Hepatocyte (in vitro differentiated cells): ENCODE measurements around the gene STXBP6. TPM values are rescaled to one million over a fixed set of nuclear protein-coding genes. Genes with fewer than 3 reads are reported as not detected.

Experiments used
- DNase-seq: peaks from one replicate; pipeline ENCODE4 v3.0.0-alpha.2; 2016; ENCODE audit warnings: low spot score
- H2AFZ ChIP-seq: fragments of 200-600 bp; sonication (generic); 2 replicates; pipeline ENCODE4 v1.6.0; 2016; ENCODE audit warnings: antibody characterized with exemption, mild to moderate bottlenecking
- H3K27ac ChIP-seq: fragments of 200-600 bp; sonication (generic); 2 replicates; pipeline ENCODE4 v1.5.1; 2016; ENCODE audit warnings: mild to moderate bottlenecking
- H3K27me3 ChIP-seq: fragments of 200-600 bp; sonication (generic); 2 replicates; pipeline ENCODE4 v1.6.1; 2016
- H3K36me3 ChIP-seq: fragments of 200-600 bp; sonication (generic); replicated peaks from 2 replicates; pipeline ENCODE4 v1.5.1; 2016; ENCODE audit warnings: low read depth; ENCODE audit not compliant: insufficient read depth
- H3K4me1 ChIP-seq: fragments of 200-600 bp; sonication (generic); 2 replicates; pipeline ENCODE4 v1.5.1; 2016; ENCODE audit warnings: mild to moderate bottlenecking, moderate library complexity; ENCODE audit not compliant: insufficient read depth
- H3K4me2 ChIP-seq: fragments of 200-600 bp; sonication (generic); 2 replicates; pipeline ENCODE4 v1.6.0; 2016
- H3K4me3 ChIP-seq: fragments of 200-600 bp; sonication (generic); 2 replicates; pipeline ENCODE4 v1.5.1; 2016; ENCODE audit warnings: mild to moderate bottlenecking
- H3K79me2 ChIP-seq: fragments of 200-600 bp; sonication (generic); 2 replicates; pipeline ENCODE4 v1.6.0; 2017; ENCODE audit warnings: mild to moderate bottlenecking
- H3K9me2 ChIP-seq: fragments of 200-600 bp; sonication (generic); replicated peaks from 2 replicates; pipeline ENCODE4 v1.6.0; 2017; ENCODE audit warnings: mild to moderate bottlenecking; ENCODE audit not compliant: insufficient read depth
- H3K9me3 ChIP-seq: fragments of 200-600 bp; sonication (generic); 2 replicates; pipeline ENCODE4 v1.5.1; 2016; ENCODE audit warnings: low read depth, mild to moderate bottlenecking
- H4K20me1 ChIP-seq: fragments of 200-600 bp; sonication (generic); 2 replicates; pipeline ENCODE4 v1.6.0; 2016; ENCODE audit warnings: mild to moderate bottlenecking; ENCODE audit not compliant: insufficient read depth, poor library complexity, severe bottlenecking
- EZH2 ChIP-seq: fragments of 200-600 bp; sonication (generic); IDR thresholded peaks from 2 replicates; pipeline ENCODE4 v1.6.1; 2016; ENCODE audit warnings: antibody characterized with exemption, mild to moderate bottlenecking, borderline replicate concordance
- EZH2phosphoT487 ChIP-seq: fragments of 200-600 bp; sonication (generic); IDR thresholded peaks from one replicate; pipeline ENCODE4 v1.6.1; 2018; ENCODE audit warnings: antibody characterized with exemption, mild to moderate bottlenecking, low read depth, moderate library complexity; ENCODE audit not compliant: unreplicated experiment, severe bottlenecking
- WGBS: methylation state at CpG from one replicate; pipeline ENCODE4 v1.1.6; 2016; ENCODE audit warnings: low lambda C conversion rate; ENCODE audit errors: missing lambda C conversion rate; 5-methylcytosine and 5-hydroxymethylcytosine counted together
- polyA plus RNA-seq: library from polyadenylated mRNA; unstranded; fragments of >200 nt; fragmentation: Nextera tagmentation; extraction: Ambion mirVana; gene quantifications from 2 replicates; pipeline ENCODE4 v1.2.1, GENCODE V29; 2016
- total RNA-seq: library from RNA; depleted of rRNA; stranded (reverse); fragments of >200 nt; gene quantifications from 2 replicates; pipeline ENCODE4 v1.2.3, GENCODE V29; 2014
- TF ChIP-seq, protein P1 (sequence below): fragments of 200-600 bp; sonication (generic); IDR thresholded peaks from 2 replicates; pipeline ENCODE4 v1.5.1; 2016; ENCODE audit warnings: antibody characterized with exemption, mild to moderate bottlenecking; ENCODE audit not compliant: poor library complexity

Gene STXBP6
- total and polyA plus RNA-seq, 2 experiments from 2014 or later, result 34.1 to 44.9 TPM

DNA sequence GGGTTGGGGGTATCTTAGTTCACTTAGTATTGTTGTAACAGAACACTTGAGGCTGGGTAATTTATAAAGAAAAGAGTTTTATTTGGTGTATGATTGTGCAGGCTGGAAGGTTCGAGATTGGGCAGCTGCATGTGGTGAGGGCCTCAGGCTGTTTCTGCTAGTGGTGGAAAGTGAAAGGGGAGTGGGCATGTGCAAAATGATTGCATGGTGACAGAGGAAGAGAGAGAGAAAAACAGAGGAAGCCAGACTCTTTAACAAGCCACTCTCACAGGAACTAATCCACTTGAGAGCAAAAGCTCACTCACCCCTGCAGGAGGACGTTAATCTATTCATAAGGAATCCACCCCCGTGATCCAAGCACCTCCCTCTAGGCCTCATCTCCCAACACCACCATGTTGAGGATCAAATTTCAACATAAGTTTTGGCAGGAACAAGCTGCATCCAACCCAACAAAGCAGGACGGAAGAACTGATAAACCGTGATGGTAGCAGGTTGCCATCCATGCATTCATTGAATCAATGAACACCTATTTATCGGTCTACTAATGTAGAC is 251.0 kb downstream of the STXBP6 start:
- Histone ChIP-seq H3K4me3 (no peak overlapping the region), H3K9me2 (no peaks in the 10 kb centered on the region), H3K27me3 (no peaks in the 10 kb centered on the region), H3K27ac (no peak overlapping the region), H4K20me1 (no peaks in the 10 kb centered on the region), H3K9me3 (no peaks in the 10 kb centered on the region), H2AFZ (no peak overlapping the region), H3K36me3 (no peaks in the 10 kb centered on the region), H3K4me1 (no peaks in the 10 kb centered on the region), H3K4me2 (no peak overlapping the region), H3K79me2 (no peaks in the 10 kb centered on the region)
- TF ChIP-seq, protein P1, sequence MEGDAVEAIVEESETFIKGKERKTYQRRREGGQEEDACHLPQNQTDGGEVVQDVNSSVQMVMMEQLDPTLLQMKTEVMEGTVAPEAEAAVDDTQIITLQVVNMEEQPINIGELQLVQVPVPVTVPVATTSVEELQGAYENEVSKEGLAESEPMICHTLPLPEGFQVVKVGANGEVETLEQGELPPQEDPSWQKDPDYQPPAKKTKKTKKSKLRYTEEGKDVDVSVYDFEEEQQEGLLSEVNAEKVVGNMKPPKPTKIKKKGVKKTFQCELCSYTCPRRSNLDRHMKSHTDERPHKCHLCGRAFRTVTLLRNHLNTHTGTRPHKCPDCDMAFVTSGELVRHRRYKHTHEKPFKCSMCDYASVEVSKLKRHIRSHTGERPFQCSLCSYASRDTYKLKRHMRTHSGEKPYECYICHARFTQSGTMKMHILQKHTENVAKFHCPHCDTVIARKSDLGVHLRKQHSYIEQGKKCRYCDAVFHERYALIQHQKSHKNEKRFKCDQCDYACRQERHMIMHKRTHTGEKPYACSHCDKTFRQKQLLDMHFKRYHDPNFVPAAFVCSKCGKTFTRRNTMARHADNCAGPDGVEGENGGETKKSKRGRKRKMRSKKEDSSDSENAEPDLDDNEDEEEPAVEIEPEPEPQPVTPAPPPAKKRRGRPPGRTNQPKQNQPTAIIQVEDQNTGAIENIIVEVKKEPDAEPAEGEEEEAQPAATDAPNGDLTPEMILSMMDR, result no peak
- TF ChIP-seq EZH2phosphoT487 (no peak), EZH2 (no peak)
- 71% methylated on average over 6 of the region's 6 CpGs for WGBS
- no peak for DNase-seq

DNA sequence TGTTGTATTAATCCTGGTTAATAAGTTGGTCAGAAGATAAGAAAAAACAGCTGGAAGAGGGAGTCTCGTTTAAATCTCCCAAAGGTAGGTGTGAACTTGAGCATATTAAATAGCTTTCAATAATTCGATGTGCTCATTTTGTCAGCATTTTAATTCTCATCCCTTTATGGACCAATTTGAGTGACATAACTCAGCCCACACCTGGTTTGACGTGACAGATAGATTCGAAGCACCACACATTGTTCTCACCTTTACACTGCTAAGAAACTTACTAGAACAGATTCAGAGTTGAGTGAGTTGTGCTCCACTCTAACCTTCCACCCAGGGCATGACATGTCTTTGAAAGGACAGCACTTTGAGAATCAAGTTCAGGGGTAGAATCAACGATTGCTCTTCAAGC is 254.5 kb downstream of the STXBP6 start:
- no peaks in the 10 kb centered on the region for H3K36me3 ChIP-seq
- 94% methylated on average over 5 of the region's 5 CpGs for WGBS
- TF ChIP-seq EZH2, result no peak
- TF ChIP-seq, protein P1, result no peak
- TF ChIP-seq EZH2phosphoT487, result no peak
- peaks cover 5% of the 10 kb centered on the region for H3K4me1 ChIP-seq
- no peaks in the 10 kb centered on the region for H3K27me3 ChIP-seq
- no peaks in the 10 kb centered on the region for H3K9me2 ChIP-seq
- no peak for DNase-seq
- H3K27ac ChIP-seq, result no peak overlapping the region
- H3K4me2 ChIP-seq, result no peak overlapping the region
- no peak overlapping the region for H3K4me3 ChIP-seq
- H4K20me1 ChIP-seq, result no peaks in the 10 kb centered on the region
- H3K79me2 ChIP-seq, result no peaks in the 10 kb centered on the region
- H2AFZ ChIP-seq, result no peak overlapping the region
- no peaks in the 10 kb centered on the region for H3K9me3 ChIP-seq

DNA sequence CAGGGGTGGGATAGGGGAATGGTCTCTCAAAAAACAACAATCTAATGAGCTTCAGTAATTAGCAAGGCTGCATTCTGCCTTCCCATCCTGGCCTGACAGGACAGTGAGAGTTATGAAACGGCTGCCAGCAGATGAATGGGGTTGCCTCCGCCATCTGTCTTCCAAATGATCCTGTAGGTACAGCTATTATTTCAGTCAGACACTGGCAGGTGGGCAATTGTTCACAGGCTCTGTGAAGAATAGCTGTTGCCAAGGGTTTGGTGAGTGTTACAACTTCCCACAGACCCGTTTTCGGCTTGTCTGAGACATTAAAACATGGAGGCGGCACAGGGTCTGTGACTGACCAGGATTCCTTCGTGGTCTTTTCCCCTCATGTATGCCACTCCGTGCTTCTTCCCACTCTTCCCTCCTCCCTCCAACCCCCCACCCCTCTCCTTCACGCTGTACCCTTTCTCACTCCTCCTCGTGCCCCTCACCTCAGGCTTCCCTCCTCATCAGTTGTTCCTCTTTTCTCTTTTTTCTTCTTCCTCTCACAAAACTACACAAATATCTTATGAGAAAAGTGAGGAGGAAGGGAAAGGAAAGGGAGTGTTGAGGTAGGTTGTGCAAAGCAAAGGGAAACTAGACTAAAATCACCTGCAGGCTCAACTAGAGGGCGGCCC is 255.2 kb downstream of the STXBP6 start:
- H3K27me3 ChIP-seq, result no peaks in the 10 kb centered on the region
- DNase-seq, result no peak
- no peaks in the 10 kb centered on the region for H3K9me3 ChIP-seq
- H3K4me1 ChIP-seq, result peaks cover 9% of the 10 kb centered on the region
- TF ChIP-seq EZH2phosphoT487 (no peak), EZH2 (no peak)
- TF ChIP-seq, protein P1, result no peak
- no peaks in the 10 kb centered on the region for H3K36me3 ChIP-seq
- H3K27ac ChIP-seq, result no peak overlapping the region
- no peaks in the 10 kb centered on the region for H3K9me2 ChIP-seq
- H4K20me1 ChIP-seq, result no peaks in the 10 kb centered on the region
- H3K4me3 ChIP-seq, result no peak overlapping the region
- no peak overlapping the region for H2AFZ ChIP-seq
- H3K79me2 ChIP-seq, result no peaks in the 10 kb centered on the region
- WGBS, result 85% methylated on average over 10 of the region's 10 CpGs
- no peak overlapping the region for H3K4me2 ChIP-seq
